ENCODE data around the gene C1QTNF2.

DNA sequence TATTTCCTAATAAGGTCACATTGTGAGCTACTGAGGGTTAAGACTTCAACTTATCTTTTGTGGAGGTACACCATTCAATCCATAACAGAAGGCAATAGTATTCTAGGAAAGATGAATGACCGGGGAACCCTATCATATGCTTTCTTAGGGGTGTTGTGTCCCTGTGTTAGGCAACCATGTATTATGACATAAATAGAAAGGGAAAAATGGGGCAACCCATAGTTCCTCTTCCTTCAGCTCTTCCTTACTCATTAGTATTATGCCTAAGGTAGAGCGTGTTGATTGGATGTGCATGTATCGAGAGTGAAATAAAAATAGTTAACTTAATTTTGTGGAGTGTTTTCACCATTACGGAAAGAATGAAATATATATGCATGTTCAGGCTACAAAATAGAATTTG is 52.0 kb downstream of the C1QTNF2 start:
- no peak for TF ChIP-seq RAD21 (conservative IDR thresholded peaks at IDR 0.05)
- no peak for TF ChIP-seq CTCF (IDR thresholded peaks at IDR 0.05; ENCODE audit: poor library complexity, severe bottlenecking)
- no peak for TF ChIP-seq TAF1 (IDR thresholded peaks at IDR 0.05; ENCODE audit: low read depth)
- no peak for TF ChIP-seq EZH2 (IDR thresholded peaks at IDR 0.05; ENCODE audit: borderline replicate concordance, insufficient read depth, low read length, poor library complexity, severe bottlenecking)

Data from neural cell (in vitro differentiated cells).